ENCODE results near the gene NUCKS1.

The NUCKS1 gene

GRCh38 chr1:205681364-205681763 lies 68.6 kb downstream of the NUCKS1 start:
- Histone ChIP-seq H3K9ac (ENCODE audit: low read length) (no peak overlapping the region), H4K20me1 (ENCODE audit: low read depth, low read length) (no peaks in the 10 kb centered on the region), H3K9me3 (ENCODE audit: insufficient read depth, low read length) (no peaks in the 10 kb centered on the region), H3F3A (ENCODE audit: insufficient read depth) (peaks cover 10% of the 10 kb centered on the region), H3K79me2 (ENCODE audit: insufficient read depth, low read length) (peaks cover 25% of the 10 kb centered on the region), H3K36me3 (ENCODE audit: low read length) (no peaks in the 10 kb centered on the region), H3K4me3 (ENCODE audit: insufficient read depth, low read length, poor library complexity, severe bottlenecking) (no peak overlapping the region), H3K9me2 (replicated peaks; ENCODE audit: insufficient read depth, low read length) (no peaks in the 10 kb centered on the region), H3K27me3 (ENCODE audit: low read length) (no peaks in the 10 kb centered on the region), H3K27ac (ENCODE audit: low read depth, low read length) (no peak overlapping the region), H3K4me2 (ENCODE audit: low read depth, low read length, poor library complexity, severe bottlenecking) (no peak overlapping the region), H2AFZ (ENCODE audit: low read depth, low read length, severe bottlenecking) (no peak overlapping the region)
- no peak for TF ChIP-seq EZH2phosphoT487 (conservative IDR thresholded peaks at IDR 0.05; ENCODE audit: low read length)

- Histone ChIP-seq H3K27me3 (ENCODE audit: low read length) (no peaks in the 10 kb centered on the region), H3K27ac (ENCODE audit: low read depth, low read length) (peak within 1 kb of the TSS; percentile 2), H3K9ac (ENCODE audit: low read length) (peak within 1 kb of the TSS; percentile 67), H3F3A (ENCODE audit: insufficient read depth) (peaks cover 10% of the 10 kb centered on the region), H3K4me3 (ENCODE audit: insufficient read depth, low read length, poor library complexity, severe bottlenecking) (peak within 1 kb of the TSS; percentile 78), H4K20me1 (ENCODE audit: low read depth, low read length) (no peaks in the 10 kb centered on the region), H3K9me3 (ENCODE audit: insufficient read depth, low read length) (no peaks in the 10 kb centered on the region), H3K4me2 (ENCODE audit: low read depth, low read length, poor library complexity, severe bottlenecking) (peak within 1 kb of the TSS; percentile 68), H3K79me2 (ENCODE audit: insufficient read depth, low read length) (peaks cover 33% of the 10 kb centered on the region), H2AFZ (ENCODE audit: low read depth, low read length, severe bottlenecking) (peak within 1 kb of the TSS; percentile 76), H3K36me3 (ENCODE audit: low read length) (no peaks in the 10 kb centered on the region), H3K9me2 (replicated peaks; ENCODE audit: insufficient read depth, low read length) (no peaks in the 10 kb centered on the region)
- TF ChIP-seq, protein P1, sequence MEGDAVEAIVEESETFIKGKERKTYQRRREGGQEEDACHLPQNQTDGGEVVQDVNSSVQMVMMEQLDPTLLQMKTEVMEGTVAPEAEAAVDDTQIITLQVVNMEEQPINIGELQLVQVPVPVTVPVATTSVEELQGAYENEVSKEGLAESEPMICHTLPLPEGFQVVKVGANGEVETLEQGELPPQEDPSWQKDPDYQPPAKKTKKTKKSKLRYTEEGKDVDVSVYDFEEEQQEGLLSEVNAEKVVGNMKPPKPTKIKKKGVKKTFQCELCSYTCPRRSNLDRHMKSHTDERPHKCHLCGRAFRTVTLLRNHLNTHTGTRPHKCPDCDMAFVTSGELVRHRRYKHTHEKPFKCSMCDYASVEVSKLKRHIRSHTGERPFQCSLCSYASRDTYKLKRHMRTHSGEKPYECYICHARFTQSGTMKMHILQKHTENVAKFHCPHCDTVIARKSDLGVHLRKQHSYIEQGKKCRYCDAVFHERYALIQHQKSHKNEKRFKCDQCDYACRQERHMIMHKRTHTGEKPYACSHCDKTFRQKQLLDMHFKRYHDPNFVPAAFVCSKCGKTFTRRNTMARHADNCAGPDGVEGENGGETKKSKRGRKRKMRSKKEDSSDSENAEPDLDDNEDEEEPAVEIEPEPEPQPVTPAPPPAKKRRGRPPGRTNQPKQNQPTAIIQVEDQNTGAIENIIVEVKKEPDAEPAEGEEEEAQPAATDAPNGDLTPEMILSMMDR (IDR thresholded peaks at IDR 0.05; ENCODE audit: insufficient read depth, low read length, poor library complexity, severe bottlenecking) = no peak
- no peak for TF ChIP-seq EZH2phosphoT487 (conservative IDR thresholded peaks at IDR 0.05; ENCODE audit: low read length)
Measured at GRCh38 chr1:205680073-205680851, 69.7 kb downstream of the NUCKS1 start, which contains the start of gene SLC45A3. Gene SLC45A3 (minus strand): TSS chr1:205680509. CDS start chr1:205664656, 15,853 bp downstream.

- H3F3A ChIP-seq (ENCODE audit: insufficient read depth) = peaks cover 10% of the 10 kb centered on the region
- no peaks in the 10 kb centered on the region for H3K9me2 ChIP-seq (replicated peaks; ENCODE audit: insufficient read depth, low read length)
- H3K4me2 ChIP-seq (ENCODE audit: low read depth, low read length, poor library complexity, severe bottlenecking) = peak overlapping the region; percentile 68
- no peaks in the 10 kb centered on the region for H3K27me3 ChIP-seq (ENCODE audit: low read length)
- H3K4me3 ChIP-seq (ENCODE audit: insufficient read depth, low read length, poor library complexity, severe bottlenecking) = peak overlapping the region; percentile 78
- TF ChIP-seq EZH2phosphoT487 (conservative IDR thresholded peaks at IDR 0.05; ENCODE audit: low read length) = no peak
- TF ChIP-seq, protein P1 (IDR thresholded peaks at IDR 0.05; ENCODE audit: insufficient read depth, low read length, poor library complexity, severe bottlenecking) = no peak
- H3K9me3 ChIP-seq (ENCODE audit: insufficient read depth, low read length) = no peaks in the 10 kb centered on the region
- H4K20me1 ChIP-seq (ENCODE audit: low read depth, low read length) = no peaks in the 10 kb centered on the region
- peaks cover 33% of the 10 kb centered on the region for H3K79me2 ChIP-seq (ENCODE audit: insufficient read depth, low read length)
- H3K9ac ChIP-seq (ENCODE audit: low read length) = peak overlapping the region; percentile 67
- no peaks in the 10 kb centered on the region for H3K36me3 ChIP-seq (ENCODE audit: low read length)
- no peak overlapping the region for H2AFZ ChIP-seq (ENCODE audit: low read depth, low read length, severe bottlenecking)
- peak overlapping the region; percentile 2 for H3K27ac ChIP-seq (ENCODE audit: low read depth, low read length)
Measured at GRCh38 chr1:205678286-205679111, 71.5 kb downstream of the NUCKS1 start.
